T-helper 2 cell (primary cell): Measurements from ENCODE around the gene IKZF2.
A peak's percentile ranks its signal among the peaks of the same experiment; 100 is the strongest.
"Not testable (repeated sequence)": the region's sequence is repeated elsewhere in the genome, so short reads cannot be mapped to it uniquely, and the experiment has no call there.

Source experiments
- DNase-seq, 5 experiments: peaks; one replicate each; pipeline versions ENCODE4 v3.0.0 to v3.0.0-alpha.2; 2012 to 2022

The IKZF2 gene

GRCh38 chr2:213032607-213033006, 118.8 kb downstream of the IKZF2 start:
- no peak for DNase-seq

GRCh38 chr2:213022987-213023386, 128.4 kb downstream of the IKZF2 start:
- no peak for DNase-seq

GRCh38 chr2:213021971-213022899, 129.2 kb downstream of the IKZF2 start:
- DNase-seq = peak in 1 of 5 experiments; percentile 89

- not testable (repeated sequence) for DNase-seq
These were observed 130.5 kb downstream of the IKZF2 start for GRCh38 chr2:213020913-213021312.

GRCh38 chr2:213020268-213020667, 131.1 kb downstream of the IKZF2 start:
- DNase-seq = no peak

- no peak for DNase-seq
These were observed 132.0 kb downstream of the IKZF2 start for GRCh38 chr2:213019368-213019767.

GRCh38 chr2:213018340-213018901, 133.0 kb downstream of the IKZF2 start:
- no peak for DNase-seq

GRCh38 chr2:213017404-213017803, 134.0 kb downstream of the IKZF2 start:
- no peak for DNase-seq

- no peak for DNase-seq
These were observed 134.4 kb downstream of the IKZF2 start for GRCh38 chr2:213016984-213017351.

- DNase-seq = no peak
These were observed 135.0 kb downstream of the IKZF2 start for GRCh38 chr2:213016166-213016983.

GRCh38 chr2:213015387-213016165, 135.8 kb downstream of the IKZF2 start:
- DNase-seq = peak in 4 of 5 experiments; percentile 7 to 97 (median 19)

- DNase-seq = peak in 1 of 5 experiments; percentile 79
These were observed 137.4 kb downstream of the IKZF2 start for GRCh38 chr2:213013979-213014378.

- no peak for DNase-seq
These were observed 139.9 kb downstream of the IKZF2 start for GRCh38 chr2:213011505-213011904.

- DNase-seq = no peak
These were observed 141.2 kb downstream of the IKZF2 start for GRCh38 chr2:213010106-213010779.

GRCh38 chr2:213007290-213007838, 144.0 kb downstream of the IKZF2 start:
- DNase-seq = no peak

- no peak for DNase-seq
These were observed 147.1 kb downstream of the IKZF2 start for GRCh38 chr2:213004197-213004821.

- peak in 1 of 5 experiments; percentile 56 for DNase-seq
These were observed 149.0 kb downstream of the IKZF2 start for GRCh38 chr2:213002383-213002782.

- DNase-seq = no peak
These were observed 150.0 kb downstream of the IKZF2 start for GRCh38 chr2:213001297-213001910.

GRCh38 chr2:212998626-212999359, 152.6 kb downstream of the IKZF2 start:
- DNase-seq = peak in 1 of 5 experiments; percentile 32

GRCh38 chr2:212997526-212998020, 153.8 kb downstream of the IKZF2 start:
- no peak for DNase-seq
